Measurements from ENCODE around the gene SYK.

Gene SYK

GRCh38 chr9:90909225-90909624 lies 107.6 kb downstream of the SYK start:
- DNase-seq: no peak

GRCh38 chr9:90909747-90910283 lies 108.2 kb downstream of the SYK start:
- DNase-seq: no peak

- DNase-seq: no peak
Measured at GRCh38 chr9:90914196-90914595, 112.6 kb downstream of the SYK start.

GRCh38 chr9:90914868-90915483 lies 113.4 kb downstream of the SYK start:
- DNase-seq: peak; percentile 38 to 64

DNA sequence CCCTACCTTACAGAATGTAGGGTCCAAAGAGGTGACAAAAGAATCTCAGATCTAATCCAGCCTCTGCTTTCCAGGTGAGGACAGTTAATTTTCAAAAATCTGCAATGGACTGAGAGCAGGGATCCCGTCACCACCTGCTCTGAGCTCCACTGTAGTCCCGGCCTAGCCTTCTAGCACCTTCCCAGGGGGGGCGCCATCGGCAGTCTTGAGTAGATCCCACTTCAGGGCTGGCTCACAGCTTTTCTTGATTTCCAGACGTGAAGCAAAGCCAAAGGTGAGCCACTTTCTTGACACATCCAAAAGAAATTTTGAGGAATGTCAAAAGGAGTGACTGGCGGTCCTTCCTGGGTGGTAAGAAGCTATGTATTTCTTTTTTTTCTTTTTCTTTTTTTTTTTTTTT lies 114.1 kb downstream of the SYK start:
- no peak for DNase-seq

- no peak for DNase-seq
Measured at GRCh38 chr9:90916147-90916734, 114.6 kb downstream of the SYK start.

DNA sequence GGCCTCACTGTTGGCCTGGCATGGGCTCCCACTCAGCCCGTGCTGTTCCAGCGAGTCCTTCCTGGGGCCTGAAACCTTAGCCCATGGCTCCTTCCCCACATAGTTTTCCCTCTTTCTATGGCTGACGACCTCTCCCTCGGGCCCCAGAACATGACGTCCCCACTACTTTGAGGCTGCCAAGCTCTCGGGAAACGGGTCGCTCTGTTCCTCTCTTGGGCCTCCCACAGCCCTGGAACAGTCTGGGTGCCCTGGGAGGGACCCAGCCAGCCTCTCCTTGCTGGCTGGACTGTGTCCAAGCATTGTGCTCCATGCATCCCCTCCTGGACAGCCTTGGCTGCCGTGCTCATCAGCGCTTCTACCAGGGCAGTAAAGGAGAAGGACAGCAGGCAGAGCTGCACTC lies 118.3 kb downstream of the SYK start:
- no peak for DNase-seq

- peak in 1 of 2 donors; percentile 8 for DNase-seq
Measured at GRCh38 chr9:90921104-90921503, 119.5 kb downstream of the SYK start.

GRCh38 chr9:90921969-90922368 lies 120.3 kb downstream of the SYK start:
- DNase-seq: no peak

DNA sequence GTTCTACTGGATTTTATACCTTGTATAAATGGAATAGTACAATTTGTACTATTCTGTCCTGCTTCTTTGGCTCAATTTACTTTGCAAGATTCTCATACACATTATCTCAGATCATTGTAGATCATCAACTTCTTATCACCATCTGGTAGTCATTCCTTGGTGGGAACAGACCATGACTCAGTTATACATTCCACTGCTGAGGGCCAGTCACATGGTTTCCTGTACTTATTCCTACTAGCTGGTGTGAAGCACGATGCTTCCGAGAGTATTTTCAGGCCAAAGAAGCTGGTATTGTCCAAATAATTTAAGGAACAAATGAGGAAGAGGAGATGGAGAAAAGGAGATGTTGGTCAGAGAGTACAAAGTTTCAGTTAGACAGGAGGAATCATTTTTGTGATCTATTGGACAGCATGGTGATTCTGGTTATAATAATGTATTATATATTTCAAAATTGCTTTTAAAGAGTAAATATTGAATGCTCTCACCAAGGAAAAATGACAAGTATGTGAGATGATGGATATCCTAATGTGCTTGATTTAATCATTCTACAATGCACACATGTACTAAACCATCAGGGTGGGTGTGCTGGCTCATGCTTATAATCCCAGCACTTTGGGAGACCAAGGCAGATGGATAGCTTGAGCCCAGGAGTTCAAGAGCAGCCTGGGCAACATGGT lies 124.1 kb downstream of the SYK start:
- no peak for DNase-seq

DNA sequence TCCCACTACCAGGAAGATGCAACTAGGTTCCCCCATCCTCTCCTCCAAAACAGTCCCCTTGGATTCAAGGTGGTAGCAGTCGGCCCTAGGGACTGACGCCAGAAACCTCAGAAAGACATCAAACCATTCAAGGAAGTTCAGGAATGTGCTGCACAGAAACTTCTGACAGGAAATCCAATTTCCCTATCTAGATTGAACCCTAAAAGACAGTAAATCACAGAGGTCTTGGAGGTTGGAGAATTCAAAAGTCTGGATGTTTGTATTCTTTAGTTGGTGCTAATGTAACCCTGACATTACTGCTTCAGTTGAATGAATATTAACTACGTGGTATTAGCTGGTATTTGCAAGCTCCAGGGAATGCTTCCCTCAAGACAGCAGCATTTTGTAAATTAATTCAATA lies 125.3 kb downstream of the SYK start:
- no peak for DNase-seq

DNA sequence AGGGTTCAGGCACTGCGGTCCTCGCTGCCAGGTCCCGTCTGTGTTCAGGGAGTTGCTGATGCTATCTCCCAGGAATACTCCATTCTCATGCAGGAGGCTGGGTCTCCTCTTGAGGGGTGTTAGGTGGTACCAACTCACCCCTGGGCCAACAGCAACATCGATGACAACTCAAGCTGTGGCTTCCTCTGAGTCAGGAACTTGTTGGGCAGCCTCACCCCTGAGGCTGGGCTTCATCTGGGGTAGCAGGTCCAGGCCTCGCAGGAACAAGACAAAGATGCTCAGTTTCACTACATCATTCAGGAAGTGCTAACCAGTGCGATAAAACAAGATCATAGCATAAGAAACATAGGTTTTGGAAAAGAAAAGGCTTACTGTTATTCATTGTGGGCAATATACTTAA lies 125.9 kb downstream of the SYK start:
- no peak for DNase-seq

DNA sequence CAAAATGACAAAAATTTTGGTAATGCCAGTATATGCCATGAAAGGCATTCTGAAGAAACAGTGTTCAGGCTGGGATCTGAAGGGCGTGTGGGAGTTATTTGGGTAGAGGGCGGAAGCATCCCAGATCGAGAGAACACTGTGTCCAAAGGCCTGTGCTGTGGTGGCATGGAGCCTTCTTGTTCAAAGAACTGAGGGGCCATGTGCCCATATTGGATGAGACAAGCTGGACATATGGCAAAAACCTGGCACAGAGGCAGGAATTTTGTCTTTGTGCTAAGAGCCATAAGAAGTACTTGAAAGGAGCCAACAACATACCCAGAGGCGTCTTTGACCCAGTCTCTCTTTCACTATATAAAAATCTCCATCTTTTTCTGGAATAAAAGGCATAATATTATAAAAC lies 128.0 kb downstream of the SYK start:
- no peak for DNase-seq

DNA sequence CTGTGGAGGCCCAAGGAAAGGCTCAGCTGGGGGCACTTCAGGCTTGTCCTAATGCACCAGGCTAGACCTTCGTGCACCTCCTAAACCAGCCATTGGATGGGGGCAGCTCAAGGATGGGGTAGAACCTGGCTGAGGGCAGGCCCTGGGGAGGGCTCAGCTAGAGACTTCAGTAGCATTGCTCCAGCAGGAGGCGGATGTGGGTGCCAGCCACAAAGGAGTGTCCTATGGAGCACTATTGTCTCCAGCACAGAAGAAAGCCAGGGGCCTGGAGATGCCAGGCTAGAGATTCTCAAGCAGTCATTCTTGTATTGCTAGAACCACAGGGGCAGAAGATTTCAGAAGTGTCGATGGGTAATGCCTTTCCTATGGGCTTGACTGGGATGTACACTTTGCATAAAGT lies 131.8 kb downstream of the SYK start:
- no peak for DNase-seq

GRCh38 chr9:90939351-90939750 lies 137.7 kb downstream of the SYK start:
- no peak for DNase-seq

GRCh38 chr9:90940280-90940679 lies 138.7 kb downstream of the SYK start:
- no peak for DNase-seq

DNA sequence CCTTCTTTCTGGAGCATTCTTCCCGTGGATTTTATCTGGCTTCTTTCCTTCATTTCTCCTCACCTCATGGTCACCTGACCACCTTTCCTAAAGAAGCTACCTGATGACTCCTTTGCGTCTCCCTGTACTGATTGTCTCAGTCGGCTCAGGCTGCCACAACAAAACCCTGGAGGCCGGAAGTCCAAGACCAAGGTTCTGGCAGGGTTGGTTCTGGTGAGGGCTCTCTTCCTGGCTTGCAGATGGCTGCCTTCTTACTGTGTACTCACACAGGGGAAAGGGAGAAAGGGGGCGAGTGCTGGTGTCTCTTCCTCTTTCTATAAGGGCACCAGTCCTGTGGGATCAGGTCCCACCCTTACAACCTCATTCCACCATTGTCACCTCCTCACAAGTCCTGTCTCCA lies 140.0 kb downstream of the SYK start:
- no peak for DNase-seq

DNA sequence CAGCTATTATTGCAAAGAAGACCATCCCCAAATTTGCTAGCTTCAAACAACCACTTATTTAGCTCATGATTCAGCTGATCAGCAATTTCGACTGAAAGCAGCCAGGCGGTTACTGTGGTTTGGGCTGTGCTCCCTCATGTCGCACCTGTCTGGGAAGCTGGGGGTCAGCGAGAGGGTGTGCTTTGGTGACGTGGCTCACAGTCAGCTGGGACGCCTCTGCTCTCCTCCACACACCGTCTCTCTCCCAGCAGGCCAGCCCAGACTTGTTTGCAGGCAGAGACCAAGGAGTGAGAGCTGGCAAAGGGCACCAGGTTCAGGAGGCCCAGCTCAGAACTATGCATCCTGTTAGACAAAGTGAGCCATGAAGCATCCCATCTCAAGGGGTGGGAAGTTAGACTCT lies 140.9 kb downstream of the SYK start:
- no peak for DNase-seq

DNA sequence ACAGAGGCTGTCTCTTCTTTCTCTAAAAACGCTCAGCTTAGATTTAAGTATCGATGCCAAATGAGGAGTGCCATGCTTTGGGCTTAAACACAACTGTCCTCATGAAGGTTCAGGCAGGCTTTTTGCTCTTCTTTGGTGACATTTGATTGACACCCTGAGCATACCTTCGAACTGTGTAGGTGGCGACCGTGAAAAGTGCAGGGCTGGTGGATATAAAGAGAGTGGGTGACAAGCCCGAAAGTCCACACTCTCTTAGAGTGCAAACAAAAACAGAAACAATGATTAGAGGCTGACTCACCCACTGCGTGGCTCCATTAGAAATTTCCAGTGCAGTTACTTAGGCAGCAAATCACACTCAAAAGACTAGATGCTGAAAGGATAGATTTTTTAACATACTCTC lies 141.7 kb downstream of the SYK start:
- no peak for DNase-seq

GRCh38 chr9:90945336-90945735 lies 143.7 kb downstream of the SYK start:
- DNase-seq: no peak

- DNase-seq: no peak
Measured at GRCh38 chr9:90946982-90947381, 145.4 kb downstream of the SYK start.

Measured in hippocampal formation (tissue), 2 donors.